WTC11 (cell line): ENCODE measurements around the gene AQP1. TPM values are rescaled to one million over a fixed set of nuclear protein-coding genes. Genes with fewer than 3 reads are reported as not detected.

Source experiments
- ATAC-seq: fragments of 200-7000 bp; cut with Tn5 transposase; 2 replicates; pipeline ENCODE4 v1.10.0; 2021; ENCODE audit warnings: mild to moderate bottlenecking, moderate library complexity
- CTCF ChIA-PET: fragments of 300-600 bp; sonication (Branson Sonifier 250); formaldehyde crosslinking; loops from one replicate; lab custom pipeline; 2021; ENCODE audit warnings: antibody characterized with exemption; lab: Charles Lee
- POLR2A ChIA-PET: fragments of 350-600 bp; sonication (Branson Sonifier 250); formaldehyde crosslinking; loops from one replicate; lab custom pipeline; 2021; ENCODE audit warnings: antibody characterized with exemption; lab: Charles Lee
- DNase-seq: peaks from one replicate; pipeline ENCODE4 v3.0.0; 2021; ENCODE audit warnings: low spot score
- H3K27ac Mint-ChIP-seq: 2 replicates; pipeline ENCODE4 v1.8.0; 2021; ENCODE audit warnings: mixed read lengths
- H3K27me3 Mint-ChIP-seq: 2 replicates; pipeline ENCODE4 v1.8.0; 2021; ENCODE audit warnings: low read depth, mild to moderate bottlenecking, moderate library complexity, mixed read lengths
- H3K36me3 Mint-ChIP-seq: 2 replicates; pipeline ENCODE4 v1.8.0; 2021; ENCODE audit warnings: mixed read lengths
- H3K4me1 Mint-ChIP-seq: 2 replicates; pipeline ENCODE4 v1.8.0; 2022; ENCODE audit warnings: mixed read lengths
- H3K4me3 Mint-ChIP-seq: 2 replicates; pipeline ENCODE4 v1.8.0; 2021; ENCODE audit warnings: mild to moderate bottlenecking, moderate library complexity, mixed read lengths
- H3K9me3 Mint-ChIP-seq: 2 replicates; pipeline ENCODE4 v1.8.0; 2021; ENCODE audit warnings: mixed read lengths
- EMX1 ChIP-seq: fragments of 250-450 bp; sonication (Bioruptor Pico); IDR thresholded peaks from 2 replicates; pipeline ENCODE4 v1.8.0; 2021; ENCODE audit warnings: mild to moderate bottlenecking
- FOXJ3 ChIP-seq: sonication (generic); formaldehyde crosslinking; IDR thresholded peaks from 2 replicates; pipeline ENCODE4 v1.9.0; 2021; ENCODE audit warnings: missing genetic modification reagents, mild to moderate bottlenecking, borderline replicate concordance
- NFATC4 ChIP-seq: fragments of 250-450 bp; sonication (Bioruptor Pico); IDR thresholded peaks from 2 replicates; pipeline ENCODE4 v1.9.0; 2021; ENCODE audit warnings: mild to moderate bottlenecking
- TCF7 ChIP-seq: sonication (generic); formaldehyde crosslinking; IDR thresholded peaks from 2 replicates; pipeline ENCODE4 v1.8.0; 2022; ENCODE audit warnings: mild to moderate bottlenecking, low read depth, missing genetic modification reagents, moderate library complexity
- TEAD1 ChIP-seq: sonication (generic); formaldehyde crosslinking; IDR thresholded peaks from 2 replicates; pipeline ENCODE4 v1.8.0; 2022; ENCODE audit warnings: mild to moderate bottlenecking, missing genetic modification reagents
- ZBTB21 ChIP-seq: sonication (generic); formaldehyde crosslinking; IDR thresholded peaks from 2 replicates; pipeline ENCODE4 v1.8.1; 2023; ENCODE audit warnings: mild to moderate bottlenecking, missing genetic modification reagents, borderline replicate concordance
- ZNF317 ChIP-seq: sonication (generic); formaldehyde crosslinking; IDR thresholded peaks from 2 replicates; pipeline ENCODE4 v1.8.1; 2023; ENCODE audit warnings: low read depth, mild to moderate bottlenecking, moderate library complexity, missing genetic modification reagents, borderline replicate concordance
- ZNF423 ChIP-seq: fragments of 250-450 bp; sonication (Bioruptor Pico); IDR thresholded peaks from 2 replicates; pipeline ENCODE4 v2.1.2; 2022; ENCODE audit warnings: mild to moderate bottlenecking, moderate library complexity
- ZNF671 ChIP-seq: fragments of 250-450 bp; sonication (Bioruptor Pico); IDR thresholded peaks from 2 replicates; pipeline ENCODE4 v1.8.0; 2021; ENCODE audit warnings: mild to moderate bottlenecking
- total RNA-seq: library from RNA; stranded (reverse); gene quantifications from 3 replicates; pipeline ENCODE4 v1.2.3, GENCODE V29; 2021
- TF ChIP-seq, protein P1 (sequence below): fragments of 250-450 bp; sonication (Bioruptor Pico); IDR thresholded peaks from 2 replicates; pipeline ENCODE4 v1.9.0; 2021; ENCODE audit warnings: mild to moderate bottlenecking
- TF ChIP-seq, protein P2 (sequence below): fragments of 200-600 bp; IDR thresholded peaks from 2 replicates; pipeline ENCODE4 v1.8.0; 2022; ENCODE audit warnings: antibody characterized with exemption

Gene AQP1
- total RNA-seq, 1 experiment from 2014 or later, result 0.81 TPM

DNA sequence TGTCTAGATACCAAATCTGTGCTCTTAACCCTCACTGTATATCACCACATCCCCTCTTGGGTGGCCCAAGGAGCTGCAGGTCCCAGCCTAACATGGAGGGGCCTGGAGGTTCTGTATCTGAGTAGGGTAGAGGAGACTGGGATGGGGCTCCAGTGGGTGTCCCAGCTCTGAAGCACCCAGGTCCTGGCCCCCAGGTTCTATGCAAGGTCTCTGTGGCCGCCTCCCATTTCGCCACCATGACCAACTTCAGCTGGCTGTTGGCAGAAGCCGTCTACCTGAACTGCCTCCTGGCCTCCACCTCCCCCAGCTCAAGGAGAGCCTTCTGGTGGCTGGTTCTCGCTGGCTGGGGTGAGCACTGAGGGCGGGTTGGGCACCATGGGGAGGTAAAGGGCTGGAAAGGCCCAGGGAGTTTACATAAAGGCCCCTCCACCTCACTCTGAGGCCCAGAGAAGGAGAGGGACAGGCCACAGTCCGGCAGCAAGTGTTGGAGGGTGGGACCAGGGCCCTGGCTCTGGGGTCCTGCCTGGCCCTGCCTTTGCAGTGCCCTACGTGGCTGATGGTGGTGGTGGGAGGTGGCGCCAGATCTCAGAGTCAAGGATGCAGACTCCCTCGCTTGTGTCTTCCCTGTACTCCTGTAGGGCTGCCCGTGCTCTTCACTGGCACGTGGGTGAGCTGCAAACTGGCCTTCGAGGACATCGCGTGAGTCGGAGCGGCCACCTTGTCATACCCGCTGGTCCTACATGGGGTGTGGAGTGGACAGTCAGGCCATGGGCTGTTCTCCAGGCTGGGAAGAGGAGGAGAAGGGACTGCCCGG is 62.3 kb downstream of the AQP1 start:
- ATAC-seq (no peak), DNase-seq (no peak)
- Mint-ChIP-seq H3K4me1 (peaks cover 8% of the 10 kb centered on the region), H3K36me3 (no peaks in the 10 kb centered on the region), H3K27ac (no peak overlapping the region), H3K9me3 (no peaks in the 10 kb centered on the region), H3K4me3 (no peak overlapping the region), H3K27me3 (no peaks in the 10 kb centered on the region; the same call in 1 of the 2 replicates)
- ChIA-PET POLR2A (interaction anchor here (1.9 kb wide), 1 partner anchor 36 kb away, joined by 5 read pairs; no protein-coding TSS in a partner anchor), CTCF (interaction anchor here (1.0 to 8.0 kb wide), 15 partner anchors 11 to 190 kb away, joined by 3 to 107 read pairs (median 4); partner anchors contain the start of gene ADCYAP1R1)
- TF ChIP-seq, protein P1, sequence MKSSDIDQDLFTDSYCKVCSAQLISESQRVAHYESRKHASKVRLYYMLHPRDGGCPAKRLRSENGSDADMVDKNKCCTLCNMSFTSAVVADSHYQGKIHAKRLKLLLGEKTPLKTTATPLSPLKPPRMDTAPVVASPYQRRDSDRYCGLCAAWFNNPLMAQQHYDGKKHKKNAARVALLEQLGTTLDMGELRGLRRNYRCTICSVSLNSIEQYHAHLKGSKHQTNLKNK, result no peak
- TF ChIP-seq TEAD1 (CRISPR knock-in tag) (0 out of 2 replicates have a peak, but pooled peaks have one; percentile 4), TCF7 (CRISPR knock-in tag) (no peak), NFATC4 (no peak), FOXJ3 (no peak), ZNF671 (CRISPR knock-in tag) (no peak)

DNA sequence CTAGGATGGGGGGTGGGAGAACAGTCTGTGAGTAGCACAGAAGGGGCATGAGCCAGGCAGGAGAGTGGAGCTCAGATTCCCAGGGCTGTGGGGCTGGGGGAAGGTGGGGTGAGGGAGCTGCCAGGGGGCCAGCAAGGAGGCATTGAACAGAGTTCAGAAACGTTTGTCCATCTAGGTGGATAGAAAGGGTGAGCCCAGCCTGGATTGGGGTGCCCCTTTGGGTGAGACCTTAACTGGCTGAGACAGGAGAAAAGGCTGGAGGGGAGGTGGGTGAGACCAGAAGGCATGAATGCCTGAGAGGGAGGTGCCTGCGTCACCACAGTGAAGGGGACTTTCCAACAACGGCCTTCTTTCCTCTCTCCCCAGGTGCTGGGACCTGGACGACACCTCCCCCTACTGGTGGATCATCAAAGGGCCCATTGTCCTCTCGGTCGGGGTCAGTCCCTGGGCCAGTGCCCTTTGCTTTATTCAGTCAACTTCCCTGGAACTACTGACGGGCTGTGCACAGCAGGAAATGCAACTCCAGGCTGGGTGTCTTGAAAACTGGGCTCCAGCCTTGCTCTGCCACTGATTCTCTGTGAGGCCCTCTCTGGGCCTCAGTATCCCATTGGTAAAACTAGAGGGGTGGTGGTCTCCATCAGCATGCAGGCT is 63.1 kb downstream of the AQP1 start:
- H3K4me3 Mint-ChIP-seq, result no peak overlapping the region
- POLR2A ChIA-PET, result interaction anchor here (1.9 kb wide), 1 partner anchor 37 kb away, joined by 5 read pairs; no protein-coding TSS in a partner anchor
- TF ChIP-seq ZNF317, result no peak
- TF ChIP-seq TEAD1 (CRISPR knock-in tag), result 0 out of 2 replicates have a peak, but pooled peaks have one; percentile 8
- TF ChIP-seq, protein P2, sequence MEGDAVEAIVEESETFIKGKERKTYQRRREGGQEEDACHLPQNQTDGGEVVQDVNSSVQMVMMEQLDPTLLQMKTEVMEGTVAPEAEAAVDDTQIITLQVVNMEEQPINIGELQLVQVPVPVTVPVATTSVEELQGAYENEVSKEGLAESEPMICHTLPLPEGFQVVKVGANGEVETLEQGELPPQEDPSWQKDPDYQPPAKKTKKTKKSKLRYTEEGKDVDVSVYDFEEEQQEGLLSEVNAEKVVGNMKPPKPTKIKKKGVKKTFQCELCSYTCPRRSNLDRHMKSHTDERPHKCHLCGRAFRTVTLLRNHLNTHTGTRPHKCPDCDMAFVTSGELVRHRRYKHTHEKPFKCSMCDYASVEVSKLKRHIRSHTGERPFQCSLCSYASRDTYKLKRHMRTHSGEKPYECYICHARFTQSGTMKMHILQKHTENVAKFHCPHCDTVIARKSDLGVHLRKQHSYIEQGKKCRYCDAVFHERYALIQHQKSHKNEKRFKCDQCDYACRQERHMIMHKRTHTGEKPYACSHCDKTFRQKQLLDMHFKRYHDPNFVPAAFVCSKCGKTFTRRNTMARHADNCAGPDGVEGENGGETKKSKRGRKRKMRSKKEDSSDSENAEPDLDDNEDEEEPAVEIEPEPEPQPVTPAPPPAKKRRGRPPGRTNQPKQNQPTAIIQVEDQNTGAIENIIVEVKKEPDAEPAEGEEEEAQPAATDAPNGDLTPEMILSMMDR, result peak; percentile 90
- no peak for TF ChIP-seq ZBTB21 (CRISPR knock-in tag)
- 0 out of 2 replicates have a peak, but pooled peaks have one; percentile 45 for TF ChIP-seq ZNF423 (CRISPR knock-in tag)
- TF ChIP-seq EMX1 (CRISPR knock-in tag), result no peak
- CTCF ChIA-PET, result interaction anchor here (0.6 to 8.0 kb wide), 20 partner anchors 10 to 183 kb away, joined by 3 to 107 read pairs (median 3); partner anchors contain the start of gene ADCYAP1R1
- H3K9me3 Mint-ChIP-seq, result no peaks in the 10 kb centered on the region
- H3K27ac Mint-ChIP-seq, result no peak overlapping the region
- ATAC-seq, result peak; percentile 86
- peak; percentile 82 for DNase-seq
- no peaks in the 10 kb centered on the region for H3K36me3 Mint-ChIP-seq
- no peaks in the 10 kb centered on the region; the same call in 1 of the 2 replicates for H3K27me3 Mint-ChIP-seq
- peaks cover 8% of the 10 kb centered on the region for H3K4me1 Mint-ChIP-seq

Other genes with a start within 250 kb of the AQP1 start
- 0.09 to 0.25 TPM (median 0.22 TPM) in 3 replicates for gene CRHR2, start 229.4 kb upstream of the AQP1 start, total RNA-seq
- 3.5 to 5.6 TPM (median 4.4 TPM) in 3 replicates for gene INMT, start 159.7 kb upstream of the AQP1 start, total RNA-seq
- 1.8 to 2.2 TPM (median 2.0 TPM) in 3 replicates for gene MINDY4, start 140.4 kb upstream of the AQP1 start, total RNA-seq
- 4.0 to 6.6 TPM (median 5.0 TPM) in 3 replicates for gene GHRHR, start 52.1 kb downstream of the AQP1 start, total RNA-seq
- gene ADCYAP1R1, start 140.5 kb downstream of the AQP1 start, total RNA-seq, result 8.7 to 9.9 TPM (median 9.8 TPM) in 3 replicates